ENCODE results near the gene HS3ST3A1.
"Not testable (repeated sequence)": the region's sequence is repeated elsewhere in the genome, so short reads cannot be mapped to it uniquely, and the experiment has no call there.

HS3ST3A1 gene

GRCh38 chr17:13569398-13570123 lies 32.2 kb downstream of the HS3ST3A1 start:
- DNase-seq: no peak

GRCh38 chr17:13568582-13569397 lies 32.9 kb downstream of the HS3ST3A1 start:
- DNase-seq: no peak

GRCh38 chr17:13563866-13564265 lies 37.9 kb downstream of the HS3ST3A1 start:
- DNase-seq: no peak

GRCh38 chr17:13562271-13562800 lies 39.4 kb downstream of the HS3ST3A1 start:
- DNase-seq: no peak

GRCh38 chr17:13561606-13562270 lies 40.0 kb downstream of the HS3ST3A1 start:
- DNase-seq: no peak

GRCh38 chr17:13560935-13561334 lies 40.8 kb downstream of the HS3ST3A1 start:
- DNase-seq: no peak

GRCh38 chr17:13558588-13558987 lies 43.1 kb downstream of the HS3ST3A1 start:
- DNase-seq: no peak

GRCh38 chr17:13557077-13557476 lies 44.7 kb downstream of the HS3ST3A1 start:
- no peak for DNase-seq

- no peak for DNase-seq
Measured at GRCh38 chr17:13554231-13554630, 47.5 kb downstream of the HS3ST3A1 start.

GRCh38 chr17:13550291-13550690 lies 51.4 kb downstream of the HS3ST3A1 start:
- DNase-seq: no peak

GRCh38 chr17:13548576-13548975 lies 53.2 kb downstream of the HS3ST3A1 start:
- not testable (repeated sequence) for DNase-seq

- no peak for DNase-seq
Measured at GRCh38 chr17:13546851-13547250, 54.9 kb downstream of the HS3ST3A1 start.

- no peak for DNase-seq
Measured at GRCh38 chr17:13545941-13546340, 55.8 kb downstream of the HS3ST3A1 start.

GRCh38 chr17:13544765-13545164 lies 57.0 kb downstream of the HS3ST3A1 start:
- DNase-seq: no peak

- no peak for DNase-seq
Measured at GRCh38 chr17:13544292-13544691, 57.4 kb downstream of the HS3ST3A1 start.

GRCh38 chr17:13542636-13543035 lies 59.1 kb downstream of the HS3ST3A1 start:
- DNase-seq: no peak

GRCh38 chr17:13541032-13541480 lies 60.7 kb downstream of the HS3ST3A1 start:
- DNase-seq: no peak

GRCh38 chr17:13540546-13540945 lies 61.2 kb downstream of the HS3ST3A1 start:
- DNase-seq: no peak

- DNase-seq: no peak
Measured at GRCh38 chr17:13539421-13539820, 62.3 kb downstream of the HS3ST3A1 start.

GRCh38 chr17:13538841-13539411 lies 62.8 kb downstream of the HS3ST3A1 start:
- no peak for DNase-seq

GRCh38 chr17:13537871-13538643 lies 63.7 kb downstream of the HS3ST3A1 start:
- DNase-seq: no peak

GRCh38 chr17:13537167-13537731 lies 64.5 kb downstream of the HS3ST3A1 start:
- no peak for DNase-seq
